ENCODE results near the gene COBL. TPM values are rescaled to one million over a fixed set of nuclear protein-coding genes. Genes with fewer than 3 reads are reported as not detected.

Gene COBL
- total and polyA plus RNA-seq, 2 of the 4 experiments (the other 2 are of a cell fraction) = under 0.01 TPM; not detected in 1

GRCh38 chr7:51316262-51316665 is 345 bp downstream of the COBL start:
- Histone ChIP-seq H3K18ac (ENCODE audit: low read depth, low read length) (no peak overlapping the region), H2AK5ac (ENCODE audit: low read depth, low read length) (no peak overlapping the region), H2BK120ac (ENCODE audit: low read depth, low read length) (no peak overlapping the region), H2AK9ac (replicated peaks; ENCODE audit: low read depth, low read length, poor library complexity) (no peak overlapping the region), H3K9ac (ENCODE audit: low read depth, low read length) (no peak overlapping the region), H3K79me1 (ENCODE audit: low read depth in 1 of 2, low read length in 2 of 2) (no peaks in the 10 kb centered on the region), H3K36me3 (ENCODE audit: control insufficient read depth, insufficient read depth, low read length) (no peaks in the 10 kb centered on the region), H3K14ac (replicated peaks; ENCODE audit: low read depth, low read length) (no peak overlapping the region), H3K4me1 (ENCODE audit: control insufficient read depth, insufficient read depth, low read length) (no peaks in the 10 kb centered on the region), H3K9me3 (ENCODE audit: control insufficient read depth, insufficient read depth, low read length) (no peaks in the 10 kb centered on the region), H3K4me3 (ENCODE audit: insufficient read depth, low read depth, low read length) (no peak overlapping the region), H4K5ac (ENCODE audit: low read depth, low read length) (no peak overlapping the region), H3K4ac (ENCODE audit: low read depth, low read length) (no peak overlapping the region), H4K91ac (ENCODE audit: insufficient read depth, low read depth, low read length) (no peak overlapping the region), H3K4me2 (ENCODE audit: low read depth, low read length) (no peak overlapping the region), H4K8ac (ENCODE audit: low read depth in 2 of 2, low read length in 2 of 2) (no peak overlapping the region), H3K27me3 (ENCODE audit: control insufficient read depth, insufficient read depth, low read length) (peaks cover 18% of the 10 kb centered on the region), H2BK15ac (ENCODE audit: low read depth, low read length) (no peak overlapping the region), H2AFZ (replicated peaks; ENCODE audit: low read length, poor library complexity) (no peak overlapping the region), H3K56ac (ENCODE audit: extremely low read depth, insufficient read depth, low read length) (no peak overlapping the region), H4K20me1 (ENCODE audit: insufficient read depth, low read length) (no peaks in the 10 kb centered on the region), H2BK20ac (ENCODE audit: low read depth, low read length) (no peak overlapping the region), H3K23ac (ENCODE audit: low read depth, low read length) (no peak overlapping the region), H3K9me1 (ENCODE audit: insufficient read depth, low read length) (no peaks in the 10 kb centered on the region), H2BK5ac (ENCODE audit: low read depth, low read length, poor library complexity, severe bottlenecking) (no peak overlapping the region), H3K27ac (ENCODE audit: insufficient read depth, low read length) (no peak overlapping the region)
- intact Hi-C loops (cut with micrococcal nuclease) (no loop called here), in situ Hi-C loops (cut with MboI; ENCODE audit: low sequenced_read_pairs) (no loop called here), dilution Hi-C loops (cut with HindIII; ENCODE audit: low sequenced_read_pairs, unreplicated experiment) (no loop called here)
- 3% methylated on average over 14 of the region's 46 CpGs; no CpG with 5 or more reads in 1 of the 2 experiments for WGBS, 2 experiments (ENCODE audit: extremely low coverage in 2 of 2, insufficient read length in 1 of 2)
- BruUV-seq (replicated peaks) = no TSS peak
- DNase-seq (no peak), ATAC-seq (ENCODE audit: low read depth) (no peak)
- ChIA-PET CTCF (no interaction called here), POLR2A (ENCODE audit: unreplicated experiment) (no interaction called here)
- TF ChIP-seq CTCF (conservative IDR thresholded peaks at IDR 0.05; ENCODE audit: low read depth, low read length) (no peak), MAFK (IDR thresholded peaks at IDR 0.05; ENCODE audit: low read depth, low read length) (no peak), RCOR1 (IDR thresholded peaks at IDR 0.05; ENCODE audit: insufficient replicate concordance, low read length) (no peak), NFE2L2 (IDR thresholded peaks at IDR 0.05; ENCODE audit: low read depth, low read length) (no peak), POLR2A (IDR thresholded peaks at IDR 0.05; ENCODE audit: low read depth, low read length) (no peak), CHD1 (IDR thresholded peaks at IDR 0.05; ENCODE audit: low read depth, low read length) (no peak), BHLHE40 (IDR thresholded peaks at IDR 0.05; ENCODE audit: low read depth, low read length) (no peak)

All from IMR-90 (cell line).